PC-9 (cell line): ENCODE data around the gene CYP27B1. TPM values are rescaled to one million over a fixed set of nuclear protein-coding genes. Genes with fewer than 3 reads are reported as not detected.

Experiments
- BruUV-seq: library from RNA; stranded (reverse); fragments of 400-500 nt; replicated peaks from 2 replicates; lab custom pipeline; 2021; lab: Mats Ljungman, UMichigan
- CTCF ChIA-PET: fragments of 300-600 bp; sonication (Branson Sonifier 250); formaldehyde crosslinking; loops from one replicate; lab custom pipeline; 2022; ENCODE audit warnings: antibody characterized with exemption; lab: Charles Lee
- POLR2A ChIA-PET: fragments of 300-600 bp; sonication (Branson Sonifier 250); formaldehyde crosslinking; loops from one replicate; lab custom pipeline; 2022; ENCODE audit warnings: antibody characterized with exemption; ENCODE audit not compliant: unreplicated experiment; lab: Charles Lee
- DNase-seq, 2 experiments: peaks; one replicate each; pipeline versions ENCODE4 v3.0.0 to v3.0.0-alpha.2; 2015 to 2022; ENCODE audit warnings: mixed read lengths in 1 of 2
- H2AFZ ChIP-seq: fragments of 200-600 bp; sonication (generic); 2 replicates; pipeline ENCODE4 v1.8.1; 2017; ENCODE audit warnings: antibody characterized with exemption
- H3F3A ChIP-seq: fragments of 200-600 bp; sonication (generic); 2 replicates; pipeline ENCODE4 v1.8.1; 2017; ENCODE audit warnings: antibody characterized with exemption, mild to moderate bottlenecking, low read depth; ENCODE audit not compliant: insufficient read depth
- H3K27ac ChIP-seq: fragments of 200-600 bp; sonication (generic); 2 replicates; pipeline ENCODE4 v1.6.1; 2016; ENCODE audit warnings: mixed run types
- H3K27me3 ChIP-seq: fragments of 200-600 bp; sonication (generic); 2 replicates; pipeline ENCODE4 v1.6.1; 2016; ENCODE audit warnings: low read depth, mixed run types; ENCODE audit not compliant: insufficient read depth
- H3K36me3 ChIP-seq: fragments of 200-600 bp; sonication (generic); 2 replicates; pipeline ENCODE4 v1.6.1; 2016; ENCODE audit warnings: low read depth, mixed run types
- H3K4me1 ChIP-seq: fragments of 200-600 bp; sonication (generic); replicated peaks from 2 replicates; pipeline ENCODE4 v1.6.1; 2016; ENCODE audit warnings: mixed run types; ENCODE audit not compliant: insufficient read depth
- H3K4me2 ChIP-seq: fragments of 200-600 bp; sonication (generic); 2 replicates; pipeline ENCODE4 v1.6.1; 2017; ENCODE audit warnings: mixed run types
- H3K4me3 ChIP-seq: fragments of 200-600 bp; sonication (generic); 2 replicates; pipeline ENCODE4 v1.6.1; 2016; ENCODE audit warnings: mixed run types
- H3K79me2 ChIP-seq: fragments of 200-600 bp; sonication (generic); 2 replicates; pipeline ENCODE4 v1.6.1; 2017; ENCODE audit warnings: low read depth, mixed run types
- H3K9me2 ChIP-seq: fragments of 200-600 bp; sonication (generic); 2 replicates; pipeline ENCODE4 v1.8.1; 2017; ENCODE audit warnings: mild to moderate bottlenecking; ENCODE audit not compliant: insufficient read depth
- H3K9me3 ChIP-seq: fragments of 200-600 bp; sonication (generic); 2 replicates; pipeline ENCODE4 v1.8.1; 2016; ENCODE audit warnings: low read depth; ENCODE audit not compliant: insufficient read depth
- H4K20me1 ChIP-seq: fragments of 200-600 bp; sonication (generic); 2 replicates; pipeline ENCODE4 v1.8.1; 2017; ENCODE audit not compliant: insufficient read depth
- EZH2 ChIP-seq: fragments of 200-600 bp; sonication (generic); IDR thresholded peaks from 2 replicates; pipeline ENCODE4 v1.8.0; 2017; ENCODE audit warnings: antibody characterized with exemption, low read depth
- intact Hi-C: fragments of 100-400 bp; cut with micrococcal nuclease; formaldehyde crosslinking; loops from one replicate; pipeline ENCODE4 v1.10.0; 2022; ENCODE audit not compliant: unreplicated experiment
- microRNA-seq: library from miRNA; unstranded; fragments of <30 nt; microRNA quantifications from one replicate; pipeline ENCODE4 v1.2.0, GENCODE V29; 2021; ENCODE audit warnings: borderline number of aligned reads, borderline replicate concordance
- total RNA-seq: library from RNA; stranded (reverse); gene quantifications from 2 replicates; pipeline ENCODE4 v1.2.3, GENCODE V29; 2021
- TF ChIP-seq, protein P1 (sequence below): fragments of 200-600 bp; sonication (generic); conservative IDR thresholded peaks from 2 replicates; pipeline ENCODE4 v1.6.1; 2017; ENCODE audit warnings: mixed run types, antibody characterized with exemption, mild to moderate bottlenecking, moderate library complexity

Gene CYP27B1
- total RNA-seq, 1 experiment from 2014 or later, result 1.8 TPM

DNA sequence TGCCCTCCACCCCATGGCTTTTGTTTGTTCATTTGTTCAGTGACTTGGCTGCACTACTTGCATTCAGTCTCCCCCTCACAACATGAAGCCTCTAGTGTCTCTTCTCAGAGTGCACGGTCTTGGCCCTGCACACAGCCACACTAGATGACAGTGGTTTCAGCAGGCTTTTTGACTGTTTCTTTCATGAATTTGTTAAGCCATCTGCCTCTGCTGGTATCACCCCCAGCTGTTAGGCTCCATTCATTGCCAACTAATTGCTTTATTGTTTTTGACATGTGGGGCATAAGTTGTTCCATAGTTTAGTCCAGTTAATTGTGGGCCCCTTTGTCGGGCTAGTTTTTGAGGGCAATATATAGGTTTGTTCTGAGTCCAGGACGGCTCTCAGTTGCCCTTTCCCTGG, 54.2 kb downstream of the CYP27B1 start:
- intact Hi-C loops, result no loop called here
- CTCF ChIA-PET, result no interaction called here
- Histone ChIP-seq H3K4me1 (no peaks in the 10 kb centered on the region), H3K4me3 (no peak overlapping the region), H3K27me3 (no peaks in the 10 kb centered on the region), H4K20me1 (no peaks in the 10 kb centered on the region), H3K79me2 (no peaks in the 10 kb centered on the region), H3K4me2 (no peak overlapping the region), H3K9me3 (no peaks in the 10 kb centered on the region), H3K36me3 (0 out of 2 replicates have a peak, but pooled peaks cover 3% of the 10 kb centered on the region), H3K9me2 (no peaks in the 10 kb centered on the region), H2AFZ (no peak overlapping the region), H3F3A (no peaks in the 10 kb centered on the region; the same call in 1 of the 2 replicates), H3K27ac (no peak overlapping the region)
- POLR2A ChIA-PET, result no interaction called here
- no TSS peak for BruUV-seq
- DNase-seq, result no peak
- TF ChIP-seq, protein P1, sequence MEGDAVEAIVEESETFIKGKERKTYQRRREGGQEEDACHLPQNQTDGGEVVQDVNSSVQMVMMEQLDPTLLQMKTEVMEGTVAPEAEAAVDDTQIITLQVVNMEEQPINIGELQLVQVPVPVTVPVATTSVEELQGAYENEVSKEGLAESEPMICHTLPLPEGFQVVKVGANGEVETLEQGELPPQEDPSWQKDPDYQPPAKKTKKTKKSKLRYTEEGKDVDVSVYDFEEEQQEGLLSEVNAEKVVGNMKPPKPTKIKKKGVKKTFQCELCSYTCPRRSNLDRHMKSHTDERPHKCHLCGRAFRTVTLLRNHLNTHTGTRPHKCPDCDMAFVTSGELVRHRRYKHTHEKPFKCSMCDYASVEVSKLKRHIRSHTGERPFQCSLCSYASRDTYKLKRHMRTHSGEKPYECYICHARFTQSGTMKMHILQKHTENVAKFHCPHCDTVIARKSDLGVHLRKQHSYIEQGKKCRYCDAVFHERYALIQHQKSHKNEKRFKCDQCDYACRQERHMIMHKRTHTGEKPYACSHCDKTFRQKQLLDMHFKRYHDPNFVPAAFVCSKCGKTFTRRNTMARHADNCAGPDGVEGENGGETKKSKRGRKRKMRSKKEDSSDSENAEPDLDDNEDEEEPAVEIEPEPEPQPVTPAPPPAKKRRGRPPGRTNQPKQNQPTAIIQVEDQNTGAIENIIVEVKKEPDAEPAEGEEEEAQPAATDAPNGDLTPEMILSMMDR, result no peak
- no peak for TF ChIP-seq EZH2

Small RNA genes within 50 kb of the gene (microRNA-seq; reads per million reads assigned to microRNA genes)
- not detected for gene MIR6759

Other genes with a start within 250 kb of the CYP27B1 start
- gene DDIT3, start 246.6 kb downstream of the CYP27B1 start, total RNA-seq, result 15.6 and 17.3 TPM in 2 replicates
- 47.3 and 78.4 TPM in 2 replicates for gene MBD6, start 244.3 kb downstream of the CYP27B1 start, total RNA-seq
- 93.4 and 105 TPM in 2 replicates for gene DCTN2, start 219.9 kb downstream of the CYP27B1 start, total RNA-seq
- 0.07 TPM in 1 of 2 replicates, not detected in the other for gene KIF5A, start 217.0 kb downstream of the CYP27B1 start, total RNA-seq
- 47.7 and 48.7 TPM in 2 replicates for gene PIP4K2C, start 175.9 kb downstream of the CYP27B1 start, total RNA-seq
- 16.2 and 18.1 TPM in 2 replicates for gene DTX3, start 162.3 kb downstream of the CYP27B1 start, total RNA-seq
- 12.9 and 18.8 TPM in 2 replicates for gene ARHGEF25, start 155.6 kb downstream of the CYP27B1 start, total RNA-seq
- 15.0 and 17.9 TPM in 2 replicates for gene B4GALNT1, start 133.9 kb downstream of the CYP27B1 start, total RNA-seq
- 96.7 and 108 TPM in 2 replicates for gene OS9, start 72.9 kb downstream of the CYP27B1 start, total RNA-seq
- gene AGAP2, start 28.3 kb downstream of the CYP27B1 start, total RNA-seq, result 0.40 and 0.50 TPM in 2 replicates
- gene TSPAN31, start 22.0 kb downstream of the CYP27B1 start, total RNA-seq, result 18.2 and 22.5 TPM in 2 replicates
- 156 and 194 TPM in 2 replicates for gene CDK4, start 14.8 kb downstream of the CYP27B1 start, total RNA-seq
- 18.9 and 21.2 TPM in 2 replicates for gene MARCHF9, start 12.0 kb downstream of the CYP27B1 start, total RNA-seq
- gene METTL1, start 5.0 kb upstream of the CYP27B1 start, total RNA-seq, result 15.8 and 17.9 TPM in 2 replicates
- 13.1 and 17.8 TPM in 2 replicates for gene EEF1AKMT3, start 5.5 kb upstream of the CYP27B1 start, total RNA-seq
- 38.1 and 44.8 TPM in 2 replicates for gene TSFM, start 15.7 kb upstream of the CYP27B1 start, total RNA-seq
- 1.6 and 3.0 TPM in 2 replicates for gene AVIL, start 51.7 kb upstream of the CYP27B1 start, total RNA-seq
- 102 and 107 TPM in 2 replicates for gene CTDSP2, start 79.7 kb upstream of the CYP27B1 start, total RNA-seq
- gene ATP23, start 174.5 kb upstream of the CYP27B1 start, total RNA-seq, result 5.1 and 6.5 TPM in 2 replicates